GM18868 (cell line): ENCODE measurements around the gene UTP14C.
"Not testable (repeated sequence)": the region's sequence is repeated elsewhere in the genome, so short reads cannot be mapped to it uniquely, and the experiment has no call there.

Experiments used
- ATAC-seq: cut with Tn5 transposase; IDR thresholded peaks from one replicate; pipeline ENCODE4 v1.9.1; 2021; ENCODE audit warnings: mild to moderate bottlenecking, moderate library complexity; ENCODE audit not compliant: unreplicated experiment

The UTP14C gene

GRCh38 chr13:52034616-52035226, 10.2 kb downstream of the UTP14C start:
- no peak for ATAC-seq

GRCh38 chr13:52036037-52036436, 11.5 kb downstream of the UTP14C start:
- ATAC-seq = no peak

- ATAC-seq = no peak
Observed at GRCh38 chr13:52043675-52044074, 19.2 kb downstream of the UTP14C start.

- no peak for ATAC-seq
Observed at GRCh38 chr13:52047463-52047862, 23.0 kb downstream of the UTP14C start.

GRCh38 chr13:52048516-52048915, 24.0 kb downstream of the UTP14C start:
- no peak for ATAC-seq

GRCh38 chr13:52051400-52051799, 26.9 kb downstream of the UTP14C start:
- no peak for ATAC-seq

GRCh38 chr13:52053460-52053859, 29.0 kb downstream of the UTP14C start:
- ATAC-seq = no peak

- ATAC-seq = not testable (repeated sequence)
Observed at GRCh38 chr13:52061064-52061463, 36.6 kb downstream of the UTP14C start.

- ATAC-seq = no peak
Observed at GRCh38 chr13:52061587-52061986, 37.1 kb downstream of the UTP14C start.

- no peak for ATAC-seq
Observed at GRCh38 chr13:52067237-52067636, 42.7 kb downstream of the UTP14C start.

- peak; percentile 80 for ATAC-seq
Observed at GRCh38 chr13:52070929-52071523, 46.5 kb downstream of the UTP14C start.
